ENCODE measurements around the gene PLPP3.

The PLPP3 gene

DNA sequence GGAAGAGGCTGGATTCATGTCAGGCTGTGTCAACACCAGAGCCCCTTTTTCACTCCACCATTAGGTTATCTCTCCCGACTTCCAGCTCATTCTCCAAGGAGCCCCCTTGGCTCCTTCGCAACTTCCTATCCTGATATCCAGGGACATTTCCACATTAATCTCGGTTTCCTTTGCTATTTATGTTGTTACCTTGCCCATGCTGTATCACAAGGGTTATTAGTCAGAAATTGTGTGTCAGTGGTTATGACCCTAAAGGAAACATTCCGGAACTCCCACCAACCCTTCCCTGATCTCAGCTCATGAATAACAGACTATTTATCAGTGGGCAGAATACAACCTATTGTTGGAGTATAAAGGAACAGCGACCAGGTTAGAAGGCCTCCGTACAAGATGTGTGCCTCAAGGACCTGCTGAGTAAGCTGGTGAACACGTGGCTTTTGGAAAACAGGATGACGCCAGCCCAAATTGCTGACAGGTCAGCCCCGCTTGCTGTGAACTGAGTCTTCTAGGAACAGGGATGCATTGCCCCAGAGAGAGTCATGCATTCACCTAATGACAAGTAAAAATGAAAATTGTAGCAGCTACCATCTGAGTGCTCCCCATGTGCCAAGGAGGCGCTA lies 121.5 kb downstream of the PLPP3 start:
- Histone ChIP-seq H3K27ac (ENCODE audit: low read depth, low read length) (no peak overlapping the region), H3K27me3 (ENCODE audit: control insufficient read depth, insufficient read depth, low read length) (no peaks in the 10 kb centered on the region), H3K36me3 (ENCODE audit: control insufficient read depth, insufficient read depth, low read length) (no peaks in the 10 kb centered on the region), H3K4me3 (ENCODE audit: low read depth, low read length) (no peak overlapping the region), H3K9me3 (ENCODE audit: control insufficient read depth, insufficient read depth, low read depth, low read length) (no peaks in the 10 kb centered on the region), H3K4me1 (ENCODE audit: control insufficient read depth, insufficient read depth, low read length) (peaks cover 23% of the 10 kb centered on the region), H3K9ac (ENCODE audit: low read length) (no peak overlapping the region)

DNA sequence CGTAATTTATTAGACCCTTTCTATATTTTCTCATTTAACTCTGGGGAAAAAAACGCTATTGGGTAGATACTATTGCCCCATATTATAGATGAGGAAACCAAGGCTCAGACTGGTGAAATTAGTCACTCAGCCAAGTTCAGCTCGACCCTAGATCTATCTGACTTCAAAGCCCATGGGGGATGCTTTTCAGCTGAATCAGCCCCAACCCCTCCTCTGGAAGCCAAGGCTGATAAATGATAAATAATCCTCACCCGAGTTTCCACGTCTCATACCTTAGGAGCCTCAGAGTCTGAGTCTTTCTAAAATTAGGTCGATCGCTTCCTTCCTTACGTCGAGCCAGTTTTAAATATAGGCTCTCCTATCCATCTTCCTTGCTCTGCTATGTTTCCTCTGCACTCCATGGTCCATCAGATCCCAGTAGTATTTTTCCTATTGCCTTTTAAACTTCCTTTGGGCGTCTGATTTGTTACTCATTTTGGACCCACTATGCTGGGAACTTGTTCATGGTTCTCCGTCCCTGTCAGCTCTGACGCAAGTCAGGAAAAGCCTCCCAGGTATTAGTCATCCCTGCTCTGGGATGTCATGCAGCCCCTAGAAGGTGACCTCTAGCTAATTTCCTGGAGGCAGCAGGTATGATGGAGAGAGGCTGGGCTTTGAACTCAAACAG lies 122.8 kb downstream of the PLPP3 start:
- no peak overlapping the region for H3K27ac ChIP-seq (ENCODE audit: low read depth, low read length)
- no peak overlapping the region for H3K4me3 ChIP-seq (ENCODE audit: low read depth, low read length)
- peaks cover 35% of the 10 kb centered on the region for H3K4me1 ChIP-seq (ENCODE audit: control insufficient read depth, insufficient read depth, low read length)
- H3K27me3 ChIP-seq (ENCODE audit: control insufficient read depth, insufficient read depth, low read length), result no peaks in the 10 kb centered on the region
- H3K36me3 ChIP-seq (ENCODE audit: control insufficient read depth, insufficient read depth, low read length), result no peaks in the 10 kb centered on the region
- H3K9me3 ChIP-seq (ENCODE audit: control insufficient read depth, insufficient read depth, low read depth, low read length), result no peaks in the 10 kb centered on the region
- H3K9ac ChIP-seq (ENCODE audit: low read length), result no peak overlapping the region

DNA sequence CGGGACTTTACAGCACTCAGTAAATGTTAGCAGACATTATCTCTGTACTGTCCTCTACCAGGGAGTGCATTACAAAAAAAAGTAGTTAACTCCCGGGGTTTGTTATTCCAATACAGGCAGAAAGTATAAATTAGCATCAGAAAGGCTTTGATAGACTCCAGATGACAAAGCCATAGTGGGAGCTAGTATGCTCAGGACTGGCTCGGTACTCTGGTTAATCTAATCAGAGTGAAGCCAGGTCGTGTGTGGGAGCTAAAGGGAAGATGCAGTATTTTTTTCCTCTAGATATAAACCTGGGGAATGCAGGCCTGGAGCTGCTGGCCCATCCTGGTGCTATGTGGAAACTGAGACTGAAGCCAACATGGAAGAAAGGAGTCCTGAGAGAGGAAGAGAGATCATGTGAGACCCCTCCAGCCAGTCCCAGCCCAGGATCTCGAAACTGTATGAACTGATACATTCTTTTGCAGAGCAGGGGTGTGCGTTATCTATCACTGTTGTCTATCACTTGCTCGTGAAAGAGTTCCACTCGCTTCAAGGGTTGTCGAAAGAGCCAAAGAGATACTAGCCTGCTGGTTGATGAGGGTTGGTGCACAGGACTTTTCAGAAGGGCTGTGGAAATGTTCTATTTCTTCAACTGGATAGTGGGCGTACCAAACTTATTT lies 125.8 kb downstream of the PLPP3 start:
- Histone ChIP-seq H3K36me3 (ENCODE audit: control insufficient read depth, insufficient read depth, low read length) (no peaks in the 10 kb centered on the region), H3K4me1 (ENCODE audit: control insufficient read depth, insufficient read depth, low read length) (peaks cover 47% of the 10 kb centered on the region), H3K27me3 (ENCODE audit: control insufficient read depth, insufficient read depth, low read length) (no peaks in the 10 kb centered on the region), H3K4me3 (ENCODE audit: low read depth, low read length) (peak overlapping the region; percentile 25), H3K27ac (ENCODE audit: low read depth, low read length) (peak overlapping the region; percentile 59), H3K9me3 (ENCODE audit: control insufficient read depth, insufficient read depth, low read depth, low read length) (no peaks in the 10 kb centered on the region), H3K9ac (ENCODE audit: low read length) (peak overlapping the region; percentile 69)

DNA sequence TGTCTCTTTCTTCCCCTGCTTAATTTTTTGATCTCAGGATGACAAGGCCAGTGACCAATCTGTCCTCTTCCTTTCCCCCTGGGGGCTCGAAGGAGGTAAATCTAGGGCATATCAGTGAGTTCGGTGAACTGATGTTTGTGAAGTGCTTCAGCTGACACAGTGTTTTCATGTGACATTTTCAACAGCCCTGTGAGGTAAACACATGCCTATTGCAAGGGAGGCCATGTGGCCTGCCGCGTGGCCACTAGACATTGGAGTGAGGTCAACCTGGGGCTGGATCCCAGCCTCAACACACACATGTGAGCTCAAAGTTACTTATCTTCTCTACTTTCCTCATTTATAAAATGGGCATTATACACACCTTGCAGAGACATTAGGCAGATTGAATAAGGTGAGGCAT lies 126.3 kb downstream of the PLPP3 start:
- Histone ChIP-seq H3K27me3 (ENCODE audit: control insufficient read depth, insufficient read depth, low read length) (no peaks in the 10 kb centered on the region), H3K36me3 (ENCODE audit: control insufficient read depth, insufficient read depth, low read length) (no peaks in the 10 kb centered on the region), H3K9me3 (ENCODE audit: control insufficient read depth, insufficient read depth, low read depth, low read length) (no peaks in the 10 kb centered on the region), H3K4me1 (ENCODE audit: control insufficient read depth, insufficient read depth, low read length) (peaks cover 47% of the 10 kb centered on the region), H3K4me3 (ENCODE audit: low read depth, low read length) (peak overlapping the region; percentile 25), H3K9ac (ENCODE audit: low read length) (peak overlapping the region; percentile 69), H3K27ac (ENCODE audit: low read depth, low read length) (peak overlapping the region; percentile 59)

DNA sequence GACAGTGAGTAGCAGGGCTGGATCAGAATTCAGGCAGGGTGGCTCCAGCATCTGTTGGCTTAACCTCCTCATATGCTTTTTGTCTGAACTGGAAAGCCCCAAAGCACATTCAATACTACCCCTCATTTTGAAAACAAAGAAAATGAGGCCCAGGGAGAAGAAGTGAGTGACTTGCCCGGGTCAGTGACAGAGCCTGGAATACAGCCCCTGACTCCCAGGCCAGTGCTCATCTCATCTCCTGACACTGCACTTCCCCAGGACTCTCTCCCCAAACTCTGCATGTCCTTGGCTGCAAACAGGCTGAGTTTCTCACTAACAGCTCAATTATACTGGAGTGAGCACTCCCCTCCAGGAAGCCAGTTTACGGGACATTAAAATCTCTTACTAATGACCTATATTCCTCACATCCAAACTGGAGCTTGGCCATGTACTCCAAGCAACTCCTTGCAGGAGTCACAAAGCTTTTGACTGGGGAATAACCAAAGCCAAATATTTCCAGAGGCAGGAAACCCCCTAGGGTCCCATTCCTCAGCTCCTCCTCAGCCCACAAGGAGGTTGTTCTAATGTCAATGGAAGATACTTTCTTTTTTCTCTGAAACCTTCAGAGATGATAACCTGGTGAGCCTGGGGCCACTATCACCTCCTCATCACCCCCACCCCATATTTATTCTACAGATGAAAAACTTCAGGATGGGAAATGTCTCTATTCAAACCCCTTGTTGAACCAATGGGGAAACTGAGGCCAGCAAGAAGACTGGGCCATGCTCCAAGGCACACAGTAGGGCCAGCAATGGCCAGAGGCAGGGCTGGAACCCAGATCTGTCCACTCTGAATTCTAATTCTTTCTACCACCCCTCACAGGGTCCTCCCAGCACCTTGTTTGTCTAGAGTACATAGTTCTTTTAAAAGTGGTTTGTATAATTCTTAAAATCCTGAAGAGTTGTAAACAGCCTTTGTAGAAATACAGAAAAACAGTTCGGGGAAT lies 127.0 kb downstream of the PLPP3 start:
- Histone ChIP-seq H3K9me3 (ENCODE audit: control insufficient read depth, insufficient read depth, low read depth, low read length) (no peaks in the 10 kb centered on the region), H3K36me3 (ENCODE audit: control insufficient read depth, insufficient read depth, low read length) (no peaks in the 10 kb centered on the region), H3K27ac (ENCODE audit: low read depth, low read length) (peak overlapping the region; percentile 59), H3K4me1 (ENCODE audit: control insufficient read depth, insufficient read depth, low read length) (peaks cover 47% of the 10 kb centered on the region), H3K27me3 (ENCODE audit: control insufficient read depth, insufficient read depth, low read length) (no peaks in the 10 kb centered on the region), H3K4me3 (ENCODE audit: low read depth, low read length) (no peak overlapping the region), H3K9ac (ENCODE audit: low read length) (peak overlapping the region; percentile 69)

DNA sequence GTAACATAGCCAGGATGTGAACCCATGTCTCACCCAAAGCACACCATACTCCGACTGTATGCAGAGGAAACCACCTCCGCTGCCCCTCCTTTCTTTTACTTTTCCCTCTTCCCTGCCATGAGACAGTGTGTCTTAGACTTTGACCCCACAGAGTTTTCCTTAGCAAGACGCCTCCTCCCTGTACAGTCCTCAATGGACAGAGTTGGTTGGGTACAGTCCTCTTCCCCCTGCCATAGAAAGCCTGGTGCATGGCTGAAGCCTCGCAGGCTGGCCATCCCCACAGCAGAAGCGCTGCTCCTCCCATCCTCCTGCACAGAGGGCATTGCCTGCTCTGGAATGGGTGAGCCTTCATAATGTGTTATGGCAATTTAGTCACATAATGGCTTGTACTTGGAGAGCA lies 127.9 kb downstream of the PLPP3 start:
- Histone ChIP-seq H3K27me3 (ENCODE audit: control insufficient read depth, insufficient read depth, low read length) (no peaks in the 10 kb centered on the region), H3K4me1 (ENCODE audit: control insufficient read depth, insufficient read depth, low read length) (peaks cover 42% of the 10 kb centered on the region), H3K9me3 (ENCODE audit: control insufficient read depth, insufficient read depth, low read depth, low read length) (no peaks in the 10 kb centered on the region), H3K27ac (ENCODE audit: low read depth, low read length) (no peak overlapping the region), H3K4me3 (ENCODE audit: low read depth, low read length) (no peak overlapping the region), H3K9ac (ENCODE audit: low read length) (no peak overlapping the region), H3K36me3 (ENCODE audit: control insufficient read depth, insufficient read depth, low read length) (no peaks in the 10 kb centered on the region)

DNA sequence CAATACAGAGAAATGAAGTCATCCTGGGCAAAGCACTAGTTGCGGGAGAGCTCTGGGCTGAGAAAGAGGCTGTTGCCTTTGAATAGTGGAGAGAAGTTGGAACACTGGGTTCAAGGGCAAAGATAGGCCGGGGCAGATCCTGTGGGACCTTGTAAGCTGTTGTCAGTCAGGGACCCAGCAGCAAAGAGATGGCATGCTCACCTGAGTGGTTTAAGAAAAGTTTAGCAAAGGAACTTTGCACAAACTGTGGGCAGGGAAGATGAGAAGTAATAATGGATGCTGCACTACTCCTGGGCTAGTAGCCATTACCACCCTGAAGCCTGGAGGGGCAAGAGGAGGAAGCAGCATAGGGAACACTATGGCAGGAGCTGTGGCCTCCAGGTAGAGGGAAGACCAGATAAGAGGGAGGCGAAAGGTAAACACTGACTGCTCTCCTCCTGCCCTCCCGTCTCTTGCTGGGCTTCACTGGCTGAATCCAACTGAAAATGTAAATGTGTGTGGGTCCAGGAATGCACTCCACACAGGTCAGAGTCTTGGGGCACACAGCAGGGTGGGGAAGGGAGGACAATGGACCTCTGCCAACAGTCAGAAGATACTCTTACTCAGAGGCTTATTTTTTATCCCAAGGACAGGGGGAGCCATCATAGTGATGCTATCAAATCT lies 129.2 kb downstream of the PLPP3 start:
- Histone ChIP-seq H3K36me3 (ENCODE audit: control insufficient read depth, insufficient read depth, low read length) (no peaks in the 10 kb centered on the region), H3K27me3 (ENCODE audit: control insufficient read depth, insufficient read depth, low read length) (no peaks in the 10 kb centered on the region), H3K4me1 (ENCODE audit: control insufficient read depth, insufficient read depth, low read length) (peaks cover 41% of the 10 kb centered on the region), H3K27ac (ENCODE audit: low read depth, low read length) (no peak overlapping the region), H3K9me3 (ENCODE audit: control insufficient read depth, insufficient read depth, low read depth, low read length) (no peaks in the 10 kb centered on the region), H3K9ac (ENCODE audit: low read length) (no peak overlapping the region), H3K4me3 (ENCODE audit: low read depth, low read length) (no peak overlapping the region)

DNA sequence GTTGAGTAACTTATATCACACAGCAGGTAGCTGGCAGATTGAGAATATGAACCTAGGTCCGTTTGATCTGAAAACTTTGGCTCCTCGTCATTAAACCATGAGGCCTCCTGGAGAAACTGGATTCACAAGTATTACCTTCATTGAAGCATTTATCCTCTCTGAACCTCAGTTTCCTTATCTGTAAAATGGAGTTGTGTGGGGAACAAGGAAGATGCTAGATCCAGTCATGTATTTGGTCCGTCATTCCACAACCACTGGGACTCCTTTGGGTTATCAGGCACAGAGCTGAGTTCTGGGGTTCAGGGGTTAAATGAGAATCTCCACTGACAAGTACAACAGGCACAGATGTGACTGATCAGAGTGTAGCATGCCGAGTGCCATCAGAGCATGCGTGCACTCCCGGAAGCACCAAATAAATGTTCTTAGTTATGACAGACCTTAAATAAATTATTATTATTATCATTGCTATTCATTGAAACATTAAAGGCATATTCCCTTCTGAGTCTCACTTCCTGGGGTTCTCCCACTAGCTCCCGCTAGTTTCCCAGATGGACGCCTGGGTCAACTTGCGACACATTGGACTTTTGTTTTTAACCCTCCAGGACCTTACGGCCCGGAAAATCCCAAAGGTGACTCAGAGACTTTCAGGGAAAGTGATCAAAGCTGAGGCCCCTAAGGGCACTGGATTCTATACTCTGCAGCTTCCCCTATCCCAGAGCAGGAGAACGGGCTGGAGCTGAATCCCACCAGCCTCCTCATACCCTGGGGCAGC lies 130.6 kb downstream of the PLPP3 start:
- no peaks in the 10 kb centered on the region for H3K36me3 ChIP-seq (ENCODE audit: control insufficient read depth, insufficient read depth, low read length)
- peaks cover 39% of the 10 kb centered on the region for H3K4me1 ChIP-seq (ENCODE audit: control insufficient read depth, insufficient read depth, low read length)
- H3K4me3 ChIP-seq (ENCODE audit: low read depth, low read length), result no peak overlapping the region
- H3K9ac ChIP-seq (ENCODE audit: low read length), result no peak overlapping the region
- H3K27ac ChIP-seq (ENCODE audit: low read depth, low read length), result no peak overlapping the region
- H3K27me3 ChIP-seq (ENCODE audit: control insufficient read depth, insufficient read depth, low read length), result no peaks in the 10 kb centered on the region
- no peaks in the 10 kb centered on the region for H3K9me3 ChIP-seq (ENCODE audit: control insufficient read depth, insufficient read depth, low read depth, low read length)

DNA sequence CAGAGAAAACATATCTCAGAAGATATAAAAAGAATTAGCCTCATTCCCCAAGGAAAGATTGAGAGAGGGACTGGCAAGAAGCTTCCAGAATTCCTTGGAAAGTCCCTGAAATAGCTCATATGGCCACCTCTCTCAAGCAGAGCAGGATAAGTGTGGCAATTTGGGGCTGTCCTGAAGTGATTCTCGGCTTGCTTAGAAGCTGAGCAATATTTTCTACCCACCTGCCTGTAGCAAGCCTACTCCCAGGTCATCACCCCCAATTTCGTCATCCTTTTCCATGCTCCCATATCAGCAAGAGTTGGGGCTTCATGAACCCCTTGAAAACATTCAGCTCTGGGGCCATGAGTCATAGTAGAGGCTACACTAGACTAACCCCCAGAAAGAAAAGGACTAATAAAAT lies 131.5 kb downstream of the PLPP3 start:
- no peaks in the 10 kb centered on the region for H3K27me3 ChIP-seq (ENCODE audit: control insufficient read depth, insufficient read depth, low read length)
- no peak overlapping the region for H3K27ac ChIP-seq (ENCODE audit: low read depth, low read length)
- no peak overlapping the region for H3K4me3 ChIP-seq (ENCODE audit: low read depth, low read length)
- no peaks in the 10 kb centered on the region for H3K36me3 ChIP-seq (ENCODE audit: control insufficient read depth, insufficient read depth, low read length)
- no peak overlapping the region for H3K9ac ChIP-seq (ENCODE audit: low read length)
- peaks cover 30% of the 10 kb centered on the region for H3K4me1 ChIP-seq (ENCODE audit: control insufficient read depth, insufficient read depth, low read length)
- no peaks in the 10 kb centered on the region for H3K9me3 ChIP-seq (ENCODE audit: control insufficient read depth, insufficient read depth, low read depth, low read length)
